Measurements from ENCODE around the gene TMEM269.

Gene TMEM269

GRCh38 chr1:42780176-42780575 lies 4.6 kb upstream of the TMEM269 start:
- Histone ChIP-seq H3K4me1 (ENCODE audit: low read length) (peaks cover 6% of the 10 kb centered on the region), H3K79me2 (ENCODE audit: low read length) (no peaks in the 10 kb centered on the region), H4K20me1 (ENCODE audit: insufficient read depth, low read length) (no peaks in the 10 kb centered on the region), H3K27me3 (replicated peaks; ENCODE audit: insufficient read depth, low read length) (no peaks in the 10 kb centered on the region), H3K9ac (ENCODE audit: low read length) (no peak overlapping the region), H3K9me2 (replicated peaks; ENCODE audit: insufficient read depth, low read length) (no peaks in the 10 kb centered on the region), H2AFZ (ENCODE audit: low read length) (no peak overlapping the region), H3F3A (ENCODE audit: insufficient read depth, low read length) (no peaks in the 10 kb centered on the region), H3K4me2 (ENCODE audit: low read depth, low read length) (no peak overlapping the region), H3K4me3 (ENCODE audit: low read length) (no peak overlapping the region), H3K36me3 (replicated peaks; ENCODE audit: insufficient read depth, low read length) (peaks cover 2% of the 10 kb centered on the region), H3K27ac (ENCODE audit: low read length) (no peak overlapping the region), H3K9me3 (replicated peaks; ENCODE audit: insufficient read depth, low read length) (no peaks in the 10 kb centered on the region)
- DNase-seq = no peak
- TF ChIP-seq EZH2 (optimal IDR thresholded peaks at IDR 0.05; ENCODE audit: low read depth, low read length) (no peak), EZH2phosphoT487 (IDR thresholded peaks at IDR 0.05; ENCODE audit: low read length) (no peak)
- TF ChIP-seq, protein P1, sequence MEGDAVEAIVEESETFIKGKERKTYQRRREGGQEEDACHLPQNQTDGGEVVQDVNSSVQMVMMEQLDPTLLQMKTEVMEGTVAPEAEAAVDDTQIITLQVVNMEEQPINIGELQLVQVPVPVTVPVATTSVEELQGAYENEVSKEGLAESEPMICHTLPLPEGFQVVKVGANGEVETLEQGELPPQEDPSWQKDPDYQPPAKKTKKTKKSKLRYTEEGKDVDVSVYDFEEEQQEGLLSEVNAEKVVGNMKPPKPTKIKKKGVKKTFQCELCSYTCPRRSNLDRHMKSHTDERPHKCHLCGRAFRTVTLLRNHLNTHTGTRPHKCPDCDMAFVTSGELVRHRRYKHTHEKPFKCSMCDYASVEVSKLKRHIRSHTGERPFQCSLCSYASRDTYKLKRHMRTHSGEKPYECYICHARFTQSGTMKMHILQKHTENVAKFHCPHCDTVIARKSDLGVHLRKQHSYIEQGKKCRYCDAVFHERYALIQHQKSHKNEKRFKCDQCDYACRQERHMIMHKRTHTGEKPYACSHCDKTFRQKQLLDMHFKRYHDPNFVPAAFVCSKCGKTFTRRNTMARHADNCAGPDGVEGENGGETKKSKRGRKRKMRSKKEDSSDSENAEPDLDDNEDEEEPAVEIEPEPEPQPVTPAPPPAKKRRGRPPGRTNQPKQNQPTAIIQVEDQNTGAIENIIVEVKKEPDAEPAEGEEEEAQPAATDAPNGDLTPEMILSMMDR (IDR thresholded peaks at IDR 0.05; ENCODE audit: low read length) = no peak

- Histone ChIP-seq H3K4me3 (ENCODE audit: low read length) (no peak overlapping the region), H3K36me3 (replicated peaks; ENCODE audit: insufficient read depth, low read length) (no peaks in the 10 kb centered on the region; the same call in 1 of the 2 replicates), H3K79me2 (ENCODE audit: low read length) (no peaks in the 10 kb centered on the region), H3K9me3 (replicated peaks; ENCODE audit: insufficient read depth, low read length) (no peaks in the 10 kb centered on the region), H3K4me1 (ENCODE audit: low read length) (peaks cover 6% of the 10 kb centered on the region), H3K27ac (ENCODE audit: low read length) (no peak overlapping the region), H2AFZ (ENCODE audit: low read length) (no peak overlapping the region), H3F3A (ENCODE audit: insufficient read depth, low read length) (no peaks in the 10 kb centered on the region), H3K9me2 (replicated peaks; ENCODE audit: insufficient read depth, low read length) (no peaks in the 10 kb centered on the region), H3K27me3 (replicated peaks; ENCODE audit: insufficient read depth, low read length) (no peaks in the 10 kb centered on the region), H3K9ac (ENCODE audit: low read length) (no peak overlapping the region), H3K4me2 (ENCODE audit: low read depth, low read length) (no peak overlapping the region), H4K20me1 (ENCODE audit: insufficient read depth, low read length) (no peaks in the 10 kb centered on the region)
- no peak for TF ChIP-seq EZH2phosphoT487 (IDR thresholded peaks at IDR 0.05; ENCODE audit: low read length)
- TF ChIP-seq, protein P1 (IDR thresholded peaks at IDR 0.05; ENCODE audit: low read length) = no peak
- DNase-seq = no peak
Observed at GRCh38 chr1:42783092-42783491, 1.7 kb upstream of the TMEM269 start.

DNA sequence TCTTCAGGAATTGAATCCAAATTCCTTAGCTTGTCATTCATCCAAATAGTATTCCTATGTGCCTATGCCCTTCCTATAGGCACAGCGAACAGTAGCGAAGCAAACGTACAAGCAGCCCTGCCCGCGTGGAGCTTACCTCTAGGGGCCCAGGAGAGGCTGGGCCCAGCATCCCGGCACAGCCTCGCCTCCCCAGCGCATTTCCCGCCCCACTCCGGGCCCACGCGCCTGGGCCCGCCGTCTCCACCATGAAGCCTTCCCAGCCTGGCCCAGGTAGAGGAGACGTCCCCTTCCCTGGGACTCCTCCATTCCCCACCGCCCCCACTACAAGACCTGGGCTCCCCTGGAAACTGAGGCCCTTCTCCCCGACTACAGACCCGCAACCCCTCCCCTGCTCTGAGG lies 245 bp upstream of the TMEM269 start:
- Histone ChIP-seq H2AFZ (ENCODE audit: low read length) (no peak overlapping the region), H3K4me1 (ENCODE audit: low read length) (peaks cover 2% of the 10 kb centered on the region), H3K27ac (ENCODE audit: low read length) (no peak overlapping the region), H4K20me1 (ENCODE audit: insufficient read depth, low read length) (no peaks in the 10 kb centered on the region), H3K4me2 (ENCODE audit: low read depth, low read length) (no peak overlapping the region), H3K79me2 (ENCODE audit: low read length) (no peaks in the 10 kb centered on the region), H3K4me3 (ENCODE audit: low read length) (no peak overlapping the region), H3F3A (ENCODE audit: insufficient read depth, low read length) (no peaks in the 10 kb centered on the region), H3K9me3 (replicated peaks; ENCODE audit: insufficient read depth, low read length) (no peaks in the 10 kb centered on the region), H3K27me3 (replicated peaks; ENCODE audit: insufficient read depth, low read length) (no peaks in the 10 kb centered on the region), H3K9ac (ENCODE audit: low read length) (no peak overlapping the region), H3K36me3 (replicated peaks; ENCODE audit: insufficient read depth, low read length) (no peaks in the 10 kb centered on the region; the same call in 1 of the 2 replicates), H3K9me2 (replicated peaks; ENCODE audit: insufficient read depth, low read length) (no peaks in the 10 kb centered on the region)
- no peak for DNase-seq
- TF ChIP-seq EZH2phosphoT487 (IDR thresholded peaks at IDR 0.05; ENCODE audit: low read length) = no peak
- TF ChIP-seq, protein P1 (IDR thresholded peaks at IDR 0.05; ENCODE audit: low read length) = no peak
- TF ChIP-seq EZH2 (optimal IDR thresholded peaks at IDR 0.05; ENCODE audit: low read depth, low read length) = no peak

Measured in MM.1S (cell line).